HG02642 (cell line): ENCODE data around the gene SPP2.

Experiments
- ATAC-seq: cut with Tn5 transposase; IDR thresholded peaks from one replicate; pipeline ENCODE4 v1.9.1; 2021; ENCODE audit warnings: mild to moderate bottlenecking; ENCODE audit not compliant: unreplicated experiment, poor library complexity

SPP2 gene

DNA sequence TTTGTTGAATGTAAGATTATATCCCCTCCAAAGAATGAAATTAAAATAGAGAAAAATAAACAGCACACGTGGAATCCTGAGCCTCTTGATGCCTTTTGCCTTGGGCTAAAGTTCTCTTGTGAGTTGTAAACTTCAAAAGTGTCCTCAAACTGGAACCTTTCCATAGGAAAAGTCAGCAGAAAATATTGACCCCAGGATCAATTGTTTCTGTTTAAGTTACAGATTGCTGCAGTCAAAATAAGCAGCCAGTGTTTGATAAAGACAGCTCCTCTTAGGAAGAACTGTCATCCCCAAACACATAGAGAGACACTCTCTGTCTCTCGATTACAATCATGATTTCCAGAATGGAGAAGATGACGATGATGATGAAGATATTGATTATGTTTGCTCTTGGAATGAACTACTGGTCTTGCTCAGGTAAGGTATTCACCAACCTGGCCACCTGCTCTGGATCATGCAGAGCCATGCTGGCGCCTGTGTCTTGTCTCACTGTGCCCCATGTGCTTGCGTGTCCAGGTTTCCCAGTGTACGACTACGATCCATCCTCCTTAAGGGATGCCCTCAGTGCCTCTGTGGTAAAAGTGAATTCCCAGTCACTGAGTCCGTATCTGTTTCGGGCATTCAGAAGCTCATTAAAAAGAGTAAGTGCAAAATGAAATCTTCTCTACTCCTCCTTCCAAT lies at the start of gene SPP2:
Gene SPP2, plus strand, starts transcription at position 248 of the 681 bp plus-strand sequence. Its CDS starts 85 bp downstream, at position 333.
- no peak for ATAC-seq

DNA sequence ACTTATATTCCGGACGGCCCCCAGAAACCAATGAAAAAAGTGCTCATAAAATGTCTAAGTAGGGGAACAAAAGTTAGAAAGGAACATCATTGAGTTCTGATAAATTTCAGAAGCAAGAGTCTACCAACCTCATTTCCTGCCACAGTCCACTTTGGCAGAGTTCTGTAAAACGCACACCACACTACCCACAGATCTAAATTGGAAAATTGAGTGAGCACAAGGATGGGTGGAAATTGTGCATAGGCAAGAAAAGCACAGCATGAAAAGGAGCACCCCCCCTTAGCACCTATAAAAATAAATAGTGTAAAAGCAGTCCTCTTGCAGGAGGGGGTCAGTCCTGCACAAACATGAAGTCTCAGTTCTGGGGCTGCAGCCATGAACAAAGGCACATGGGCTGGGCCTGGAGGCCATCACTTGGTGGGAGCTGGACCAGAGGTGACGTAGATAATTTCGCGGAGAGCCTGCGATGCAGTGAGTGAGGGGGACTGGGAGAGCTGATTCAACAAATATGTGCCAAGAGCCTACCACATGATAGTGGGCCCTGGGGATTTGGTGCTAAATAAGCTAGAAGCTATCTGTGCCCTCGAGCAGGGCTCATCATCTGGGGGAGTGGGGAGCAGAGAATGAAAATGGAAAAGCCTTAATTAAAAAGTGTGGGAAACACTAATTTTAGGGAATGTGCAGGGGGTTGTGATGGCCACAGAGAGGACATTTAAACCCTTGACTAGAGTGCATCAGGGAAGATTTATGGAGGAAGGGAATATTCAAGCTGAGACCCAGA lies 48.9 kb upstream of the SPP2 start:
- ATAC-seq, result no peak

- ATAC-seq, result no peak
These were observed 48.2 kb upstream of the SPP2 start for GRCh38 chr2:234002281-234002680.

DNA sequence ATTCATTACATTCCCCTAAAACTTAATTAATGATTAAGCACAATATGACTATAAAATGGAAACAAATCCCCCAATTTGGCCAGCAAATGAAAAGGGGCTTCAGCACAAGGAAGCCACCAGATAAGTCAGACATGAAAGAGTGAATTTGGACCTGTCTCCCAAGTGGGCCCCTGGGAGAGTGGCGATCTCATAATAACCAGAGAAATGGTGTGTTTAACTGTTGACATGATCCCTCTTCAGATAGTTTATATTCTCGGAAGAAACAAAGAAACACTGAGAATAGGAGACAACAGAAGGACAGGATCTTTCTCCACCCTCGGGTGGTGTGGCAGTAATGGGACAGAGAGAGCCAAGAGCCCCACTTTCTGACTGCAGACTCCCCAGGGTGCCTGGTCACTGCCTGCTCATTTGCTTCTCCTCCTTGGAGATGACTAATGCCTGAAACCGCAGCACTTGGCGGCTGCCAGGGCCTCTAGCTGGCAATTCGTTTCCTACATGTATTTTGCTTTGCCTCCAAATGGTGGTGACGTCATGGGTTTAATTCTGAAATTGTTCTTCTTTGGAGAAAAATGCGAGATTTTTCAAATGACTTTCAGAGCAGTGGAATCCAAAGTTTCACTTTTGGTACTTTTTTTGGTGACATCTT lies 46.4 kb upstream of the SPP2 start:
- no peak for ATAC-seq

DNA sequence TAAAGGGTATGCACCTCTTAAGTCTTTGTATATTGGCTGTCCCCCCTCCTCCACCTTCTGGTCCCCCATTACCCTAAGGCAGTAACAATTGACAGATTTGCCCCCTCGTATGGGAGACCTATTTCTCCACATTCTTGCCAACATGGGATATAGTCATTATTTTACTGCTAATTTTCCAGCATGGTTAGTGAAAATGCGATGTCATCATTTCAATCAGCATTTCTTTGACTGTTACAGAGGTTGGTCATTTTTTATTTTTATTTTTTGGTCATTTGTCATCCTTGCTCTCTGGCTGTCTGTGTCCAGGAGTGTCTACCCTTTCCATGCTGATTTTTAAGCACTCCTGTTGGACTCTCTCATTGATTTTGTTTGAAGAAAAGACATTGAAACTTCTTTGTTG lies 45.4 kb upstream of the SPP2 start:
- no peak for ATAC-seq

GRCh38 chr2:234006501-234006900 lies 44.0 kb upstream of the SPP2 start:
- ATAC-seq, result no peak

DNA sequence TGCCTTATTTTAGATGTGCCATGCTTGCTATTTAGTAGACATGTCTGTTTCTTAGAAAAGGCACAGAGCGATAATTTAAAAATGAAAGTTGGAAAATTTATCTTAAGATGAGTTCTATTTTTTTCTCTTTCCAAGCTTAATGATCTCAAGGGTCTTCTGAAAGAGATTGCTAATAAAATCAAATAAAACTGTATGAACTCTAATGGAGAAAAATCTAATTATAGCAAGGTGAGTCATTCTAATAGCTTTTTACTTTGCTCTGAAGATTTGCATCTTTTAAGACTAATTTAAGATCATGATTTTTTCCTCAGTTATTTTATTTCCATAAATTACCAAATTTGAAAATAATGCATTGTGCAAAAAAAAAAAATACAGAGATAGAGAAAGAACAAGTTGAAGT lies 36.1 kb upstream of the SPP2 start:
- no peak for ATAC-seq

- no peak for ATAC-seq
These were observed 34.6 kb upstream of the SPP2 start for GRCh38 chr2:234015861-234016260.

- ATAC-seq, result no peak
These were observed 30.6 kb upstream of the SPP2 start for GRCh38 chr2:234019896-234020295.

DNA sequence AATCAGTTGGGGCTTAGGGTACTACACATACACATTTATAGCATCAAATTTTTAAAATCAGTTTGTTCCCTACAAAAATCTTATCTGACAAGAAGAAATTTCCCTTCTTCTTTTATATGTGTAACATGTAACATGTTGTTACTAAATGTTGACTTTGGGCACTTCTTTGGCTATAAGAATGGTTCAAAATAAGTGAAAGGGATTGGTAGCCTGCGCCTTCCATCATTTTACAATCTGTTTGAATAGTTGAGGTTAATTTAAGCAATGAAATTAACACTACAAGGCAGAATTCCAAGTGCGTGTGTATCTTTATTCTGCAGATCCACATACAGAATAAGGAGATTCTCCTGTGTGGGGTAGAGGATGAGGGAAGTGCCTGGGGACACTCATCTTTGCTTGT lies 30.2 kb upstream of the SPP2 start:
- no peak for ATAC-seq

- no peak for ATAC-seq
These were observed 28.1 kb upstream of the SPP2 start for GRCh38 chr2:234022424-234022823.

- ATAC-seq, result no peak
These were observed 26.2 kb upstream of the SPP2 start for GRCh38 chr2:234024304-234024703.

GRCh38 chr2:234025466-234025865 lies 25.0 kb upstream of the SPP2 start:
- no peak for ATAC-seq

DNA sequence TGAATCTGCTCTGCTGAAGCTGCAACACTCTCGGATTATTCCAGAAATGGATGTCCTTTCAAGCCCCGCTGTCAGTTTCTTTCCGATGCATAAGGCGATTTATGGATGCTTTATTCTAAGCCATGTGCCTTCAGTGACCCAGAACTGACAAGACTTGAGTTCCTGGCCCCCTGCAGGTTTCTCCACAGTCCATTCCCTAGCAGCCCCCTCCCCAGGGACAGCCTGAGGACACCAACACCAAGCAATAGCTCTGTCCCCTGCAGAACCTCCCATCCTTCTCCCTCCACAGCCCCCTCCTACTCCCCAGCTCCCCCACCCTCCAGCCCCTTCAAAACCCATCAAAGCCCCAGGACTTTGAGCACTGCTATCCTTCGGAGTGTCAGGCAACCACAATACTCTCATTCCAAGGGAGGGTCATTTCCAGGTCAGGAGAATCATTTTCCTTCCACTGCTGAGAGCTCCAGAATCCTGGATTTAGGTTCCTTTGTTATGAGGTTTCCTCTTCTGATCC lies 24.6 kb upstream of the SPP2 start:
- ATAC-seq, result no peak

- no peak for ATAC-seq
These were observed 23.7 kb upstream of the SPP2 start for GRCh38 chr2:234026693-234027254.

- ATAC-seq, result no peak
These were observed 22.9 kb upstream of the SPP2 start for GRCh38 chr2:234027641-234028040.

DNA sequence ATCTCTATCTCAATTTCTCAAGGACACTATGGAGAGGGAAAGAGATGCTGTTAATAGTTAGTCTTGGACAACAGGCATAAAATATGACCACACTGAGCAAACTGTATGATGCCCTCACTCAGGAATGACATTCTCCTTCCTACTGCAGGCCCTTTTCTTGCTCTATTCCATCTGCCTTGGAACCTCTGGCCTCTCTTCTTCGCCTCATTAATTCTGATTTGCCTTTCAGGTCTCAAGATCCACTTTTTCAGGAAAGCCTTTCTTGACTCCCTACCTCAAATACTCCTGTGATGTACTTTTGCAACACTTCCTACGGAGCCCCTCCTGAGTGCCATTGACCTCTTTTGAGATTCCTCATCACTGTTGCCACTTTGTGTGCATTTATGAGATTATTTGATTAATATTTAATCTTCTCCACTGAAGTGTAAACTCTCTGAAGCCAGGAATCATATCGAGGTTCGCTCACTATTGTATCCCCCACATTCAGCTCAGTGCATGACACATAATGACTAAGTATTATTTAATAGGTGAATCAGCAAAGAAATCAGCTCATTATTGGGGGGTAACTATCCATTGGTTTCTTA lies 21.3 kb upstream of the SPP2 start:
- no peak for ATAC-seq

DNA sequence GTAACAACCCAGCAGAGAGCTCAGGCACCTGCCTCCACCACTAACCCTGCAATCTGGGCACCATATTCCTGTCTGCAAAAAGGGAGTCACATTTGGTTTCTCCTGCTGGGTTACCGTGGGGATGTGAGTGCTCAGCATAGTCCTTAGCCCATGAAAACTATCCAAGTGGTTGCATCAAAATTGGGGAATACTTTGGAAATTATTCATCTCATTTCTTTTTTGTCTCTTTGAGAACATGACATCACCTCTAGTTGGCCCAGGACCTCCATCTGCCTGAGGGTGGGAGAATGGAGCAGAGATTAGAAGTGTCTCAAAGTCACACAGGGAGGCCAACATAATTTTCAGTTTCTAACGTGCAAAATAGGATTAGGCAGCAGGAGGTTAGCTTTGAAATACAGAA lies 19.3 kb upstream of the SPP2 start:
- ATAC-seq, result no peak

GRCh38 chr2:234032279-234032856 lies 18.1 kb upstream of the SPP2 start:
- no peak for ATAC-seq

GRCh38 chr2:234033174-234033573 lies 17.3 kb upstream of the SPP2 start:
- no peak for ATAC-seq
